ENCODE measurements around the gene ONECUT3.
A peak's percentile ranks its signal among the peaks of the same experiment; 100 is the strongest.
"Not testable (repeated sequence)": the region's sequence is repeated elsewhere in the genome, so short reads cannot be mapped to it uniquely, and the experiment has no call there.

Gene ONECUT3

DNA sequence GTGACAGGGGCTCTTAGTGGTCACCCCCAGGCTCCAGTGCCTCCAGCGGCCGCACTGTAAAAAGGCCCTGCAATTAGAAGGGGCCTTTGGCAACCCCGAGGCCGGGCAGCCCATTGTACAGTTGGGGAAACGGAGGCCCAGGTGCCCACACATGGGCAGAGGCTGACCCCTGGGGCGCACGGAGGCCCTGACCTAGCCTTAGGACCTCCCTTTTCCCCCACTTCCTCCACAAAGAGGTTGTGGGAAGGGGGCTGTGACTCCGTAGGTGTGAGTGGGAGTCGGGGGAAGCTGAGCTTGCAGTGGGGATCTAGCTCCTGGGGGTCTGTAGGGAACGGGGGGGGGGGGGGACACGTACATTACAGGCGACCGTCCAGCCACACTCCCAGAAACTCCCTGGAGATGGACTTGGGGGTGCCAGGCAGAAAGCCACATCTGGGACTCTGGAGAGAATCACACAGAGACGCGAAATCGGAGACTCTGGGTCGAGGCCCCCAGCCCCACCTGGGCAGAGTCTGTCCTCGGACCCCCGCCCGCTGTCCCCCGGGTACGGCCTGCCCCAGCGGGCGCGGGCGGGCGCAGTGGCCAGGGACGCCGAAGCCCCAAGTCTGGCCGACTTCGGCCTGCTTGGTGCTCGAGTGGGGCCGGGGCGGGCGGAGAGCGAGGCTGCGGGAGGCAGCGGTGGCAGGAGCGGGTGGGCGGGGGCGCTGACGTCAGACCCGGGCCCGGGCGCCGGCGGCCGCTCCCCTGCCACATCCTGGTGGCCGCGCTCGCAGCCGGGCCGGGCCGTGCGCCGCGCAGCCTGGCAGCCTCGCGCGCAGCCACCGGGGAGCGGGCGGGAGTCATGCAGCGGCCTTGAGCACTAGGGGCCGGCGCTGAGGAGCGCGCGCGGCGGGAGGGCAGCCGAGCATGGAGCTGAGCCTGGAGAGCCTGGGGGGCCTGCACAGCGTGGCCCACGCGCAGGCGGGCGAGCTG lies at the start of gene ONECUT3:
ONECUT3 (plus strand) TSS at position 750 of the 972 bp plus-strand sequence; CDS start at position 907, 157 bp downstream.
- no peak for DNase-seq

DNA sequence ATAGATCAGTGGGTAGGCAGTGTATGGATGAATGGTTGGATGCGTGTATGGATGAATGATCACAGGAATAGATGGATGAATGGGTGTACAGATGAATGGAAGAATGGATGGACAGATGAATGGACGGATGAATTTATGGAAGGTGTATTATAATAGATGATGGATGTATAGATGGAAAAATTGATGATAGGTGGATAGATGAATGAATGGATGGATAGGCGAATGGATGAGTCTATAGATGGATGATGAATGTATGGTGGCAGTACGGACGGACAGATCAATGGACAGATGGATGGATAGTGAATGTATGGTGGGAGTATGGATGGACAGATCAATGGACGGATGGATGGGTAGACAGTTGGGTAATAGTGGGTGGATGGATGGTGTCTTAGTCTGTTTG lies 49.0 kb upstream of the ONECUT3 start:
- no peak for DNase-seq

DNA sequence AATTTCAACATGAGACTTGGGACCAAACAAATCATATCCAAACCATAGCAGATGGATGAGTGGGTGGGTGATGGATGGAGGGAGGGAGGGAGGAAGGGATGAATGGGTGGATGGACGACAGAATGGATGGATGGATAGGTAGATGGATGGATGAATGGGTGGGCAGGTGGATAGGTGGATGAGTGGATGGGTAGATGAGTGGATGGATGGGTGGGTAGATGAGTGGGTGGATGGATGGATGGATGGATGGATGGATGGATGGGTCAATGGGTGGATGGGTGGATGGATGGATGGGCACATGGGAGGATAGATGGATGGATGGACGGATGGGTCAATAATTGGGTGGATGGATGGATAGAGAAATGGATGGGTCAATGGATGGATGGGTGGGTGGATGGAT lies 47.9 kb upstream of the ONECUT3 start:
- DNase-seq: no peak

DNA sequence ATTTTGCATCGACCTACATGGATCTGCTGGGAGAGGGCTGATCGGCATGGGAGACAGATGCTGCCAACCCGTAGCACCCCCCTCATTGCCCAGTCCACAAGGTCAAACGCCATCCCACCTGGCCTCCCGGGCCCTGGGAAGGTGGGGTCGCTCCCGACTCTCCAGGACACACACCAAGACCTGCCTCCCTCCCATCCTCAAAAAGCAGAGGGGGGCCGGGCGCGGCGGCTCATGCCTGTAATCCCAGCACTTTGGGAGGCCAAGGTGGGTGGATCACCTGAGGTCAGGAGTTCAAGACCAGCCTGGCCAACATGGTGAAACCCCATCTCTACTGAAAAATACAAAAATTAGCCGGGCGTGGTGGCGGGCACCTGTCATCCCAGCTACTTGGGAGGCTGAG lies 46.7 kb upstream of the ONECUT3 start:
- DNase-seq: not testable (repeated sequence)

DNA sequence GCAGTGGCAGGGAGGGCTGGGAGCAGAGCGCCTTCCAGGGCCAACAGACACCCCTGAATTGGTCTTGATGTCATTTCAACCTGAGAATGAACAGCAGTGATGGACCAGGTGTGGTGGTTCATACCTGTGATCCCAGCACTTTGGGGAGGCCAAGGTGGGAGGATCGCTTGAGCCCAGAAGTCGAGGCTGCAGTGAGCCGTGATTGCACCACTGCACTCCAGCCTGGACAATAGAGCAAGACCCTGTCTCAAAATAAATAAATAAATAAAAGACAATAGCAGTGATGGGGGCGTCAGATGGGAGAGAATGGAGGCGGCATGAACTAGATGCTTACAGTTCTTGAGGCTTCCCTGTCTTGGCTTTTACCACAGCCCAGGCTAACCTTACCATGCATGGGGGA lies 46.1 kb upstream of the ONECUT3 start:
- DNase-seq: no peak

DNA sequence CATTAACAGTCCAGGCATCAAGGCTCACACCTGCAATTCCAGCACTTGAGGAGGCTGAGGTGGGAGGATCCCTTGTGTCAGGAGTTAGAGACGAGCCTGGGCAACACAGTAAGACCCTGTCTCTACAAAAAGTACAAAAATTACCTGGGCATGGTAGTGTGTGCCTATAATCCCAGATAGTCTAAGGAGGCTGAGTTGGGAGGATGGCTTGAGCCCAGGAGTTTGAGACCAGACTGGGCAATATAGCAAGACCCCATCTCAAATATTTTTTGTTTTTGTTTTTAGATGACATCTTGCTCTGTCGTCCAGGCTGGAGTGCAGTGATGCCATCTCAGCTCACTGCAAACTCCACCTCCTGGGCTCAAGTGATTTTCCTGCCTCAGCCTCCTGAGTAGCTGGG lies 40.1 kb upstream of the ONECUT3 start:
- no peak for DNase-seq

DNA sequence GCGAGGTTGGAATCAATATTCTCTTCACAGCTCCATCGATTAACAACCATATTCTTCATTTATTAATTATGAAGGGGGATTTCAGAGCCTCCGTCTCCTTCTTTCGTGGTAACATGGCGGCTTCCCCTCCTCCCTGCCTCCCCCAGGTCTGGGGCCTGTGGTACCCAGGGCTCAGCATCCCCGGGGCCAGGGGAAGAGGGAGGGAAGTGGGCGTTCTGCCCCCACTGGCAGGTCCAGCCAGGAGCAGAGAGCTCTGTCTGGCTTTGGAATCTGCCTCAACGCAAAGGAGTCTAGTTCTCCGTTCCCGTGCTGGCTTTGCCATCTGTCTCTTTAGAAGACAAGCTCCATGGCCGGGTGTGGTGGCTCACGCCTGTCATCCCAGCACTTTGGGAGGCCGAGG lies 37.8 kb upstream of the ONECUT3 start:
- DNase-seq: no peak

DNA sequence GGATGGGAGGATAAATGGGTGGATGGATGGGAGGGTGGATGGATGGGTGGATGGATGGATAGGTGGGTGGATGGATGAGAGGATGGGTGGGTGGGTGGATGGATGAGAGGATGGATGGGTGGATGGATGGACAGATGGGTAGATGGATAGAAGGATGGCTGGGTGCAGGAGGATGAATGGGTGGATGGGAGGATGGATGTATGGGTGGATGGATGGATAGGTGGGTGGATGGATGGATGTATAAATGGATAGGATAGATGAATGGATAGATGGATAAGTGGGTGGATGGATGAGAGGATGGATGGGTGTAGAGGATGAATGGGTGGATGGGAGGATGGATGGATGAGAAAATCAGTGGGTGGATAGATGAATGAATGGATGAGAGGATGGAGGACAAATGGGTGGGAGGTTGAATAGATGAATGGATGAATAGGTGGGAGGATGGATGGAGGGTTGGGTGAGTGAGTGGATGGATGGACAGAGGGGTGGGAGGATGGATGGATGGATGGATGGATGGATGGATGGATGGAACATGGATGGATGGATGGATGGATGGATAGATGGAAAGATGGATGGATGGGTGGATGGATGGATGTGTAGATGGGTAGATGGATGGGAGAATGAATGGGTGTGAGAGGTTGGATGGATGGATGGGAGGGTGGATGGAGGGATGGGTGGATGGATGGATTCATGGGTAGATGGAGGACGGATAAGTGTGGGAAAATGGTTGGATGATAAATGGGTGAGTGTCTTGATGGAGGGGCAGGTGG lies 35.9 kb upstream of the ONECUT3 start:
- no peak for DNase-seq

DNA sequence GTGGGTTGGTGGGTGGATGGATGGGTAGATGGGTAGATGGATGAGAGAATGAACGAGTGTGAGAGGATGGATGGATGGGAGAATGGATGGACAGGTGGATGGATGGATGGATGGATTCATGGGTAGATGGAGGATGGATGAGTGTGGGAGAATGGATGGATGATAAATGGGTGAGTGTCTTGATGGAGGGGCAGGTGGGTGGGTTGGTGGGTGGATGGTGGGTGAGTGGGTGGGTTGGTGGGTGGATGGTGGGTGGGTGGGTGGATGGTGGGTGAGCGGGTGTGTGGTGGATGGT lies 35.4 kb upstream of the ONECUT3 start:
- no peak for DNase-seq

DNA sequence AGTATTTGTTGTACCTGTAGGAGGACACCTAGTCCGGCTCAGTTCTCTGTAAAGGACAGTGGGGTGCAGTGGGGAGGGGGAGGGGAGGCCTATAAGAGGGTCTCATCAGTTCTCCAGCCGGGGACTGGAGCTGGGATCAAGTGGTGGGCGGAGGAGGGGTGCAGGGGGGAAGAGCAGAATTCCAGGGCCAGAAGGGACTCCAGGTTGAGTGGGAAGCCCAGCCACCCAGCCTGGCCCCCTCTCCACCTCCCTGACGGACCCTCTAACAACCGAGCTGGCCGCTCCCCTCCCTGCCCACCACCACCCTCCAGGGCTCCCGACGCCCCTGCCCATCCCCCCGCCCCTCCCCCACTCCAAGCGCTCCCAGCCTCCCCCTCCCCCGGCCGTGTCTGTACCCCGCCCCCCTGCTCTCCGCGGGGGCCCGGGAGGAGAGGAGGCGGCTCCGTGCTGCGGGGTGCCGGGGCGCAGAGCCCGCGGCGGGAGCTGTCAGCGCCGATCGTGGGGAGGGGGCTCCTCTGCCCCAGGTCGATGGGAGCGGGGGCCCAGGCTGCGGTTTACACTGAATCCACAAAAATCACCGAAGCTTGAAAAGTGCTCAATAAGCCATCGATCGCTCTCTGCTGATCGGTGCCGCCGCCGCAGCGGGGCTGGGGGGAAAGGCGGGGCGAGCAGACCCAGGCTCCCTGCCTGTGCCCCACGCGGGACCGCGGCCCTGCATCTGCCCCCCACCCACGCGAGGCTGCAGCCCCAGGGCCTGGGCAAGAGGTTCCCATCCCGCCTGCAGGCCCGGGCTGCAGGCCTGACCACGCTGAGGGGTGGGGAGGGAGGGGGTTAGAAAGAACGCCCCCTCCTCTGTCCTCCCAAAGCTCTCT lies 34.6 kb upstream of the ONECUT3 start:
- no peak for DNase-seq

DNA sequence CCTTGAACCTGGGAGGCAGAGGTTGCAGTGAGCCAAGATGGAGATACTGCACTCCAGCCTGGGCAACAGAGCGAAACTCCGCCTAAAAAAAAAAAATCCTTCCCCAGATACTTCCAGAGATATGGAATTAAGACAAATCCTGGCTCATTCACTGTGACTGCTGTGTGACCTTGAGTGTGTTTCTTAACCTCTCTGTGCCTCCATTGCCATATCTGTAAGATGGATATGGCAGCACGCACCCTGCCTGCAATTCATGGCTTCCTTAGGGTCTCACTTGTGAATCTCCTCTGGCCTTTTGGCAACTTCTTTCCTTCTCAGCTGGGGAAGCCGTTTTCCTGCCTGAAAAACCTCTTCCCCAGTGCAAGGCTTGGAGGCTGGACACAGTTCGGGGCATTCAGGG lies 33.8 kb upstream of the ONECUT3 start:
- DNase-seq: no peak

DNA sequence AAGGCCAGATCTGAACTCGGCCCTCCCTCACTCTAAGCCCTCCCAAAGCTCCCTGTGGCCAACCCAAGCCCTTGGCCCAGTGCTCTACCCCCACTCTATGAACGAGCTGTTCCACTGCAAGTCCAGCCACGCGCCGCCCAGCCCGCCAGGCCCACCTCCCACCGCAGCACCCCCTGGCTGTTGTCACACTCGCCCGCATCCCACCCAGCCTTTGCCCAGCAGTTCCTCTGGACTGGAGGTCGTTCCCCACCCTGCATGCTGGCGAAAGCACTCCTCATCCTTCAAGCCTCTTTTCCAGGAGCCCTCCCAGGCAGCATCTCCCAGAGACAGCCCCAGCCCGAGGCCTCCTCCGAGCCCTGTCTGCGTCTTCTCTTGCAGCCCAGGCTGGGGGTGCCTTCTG lies 33.1 kb upstream of the ONECUT3 start:
- peak; percentile 5 for DNase-seq

DNA sequence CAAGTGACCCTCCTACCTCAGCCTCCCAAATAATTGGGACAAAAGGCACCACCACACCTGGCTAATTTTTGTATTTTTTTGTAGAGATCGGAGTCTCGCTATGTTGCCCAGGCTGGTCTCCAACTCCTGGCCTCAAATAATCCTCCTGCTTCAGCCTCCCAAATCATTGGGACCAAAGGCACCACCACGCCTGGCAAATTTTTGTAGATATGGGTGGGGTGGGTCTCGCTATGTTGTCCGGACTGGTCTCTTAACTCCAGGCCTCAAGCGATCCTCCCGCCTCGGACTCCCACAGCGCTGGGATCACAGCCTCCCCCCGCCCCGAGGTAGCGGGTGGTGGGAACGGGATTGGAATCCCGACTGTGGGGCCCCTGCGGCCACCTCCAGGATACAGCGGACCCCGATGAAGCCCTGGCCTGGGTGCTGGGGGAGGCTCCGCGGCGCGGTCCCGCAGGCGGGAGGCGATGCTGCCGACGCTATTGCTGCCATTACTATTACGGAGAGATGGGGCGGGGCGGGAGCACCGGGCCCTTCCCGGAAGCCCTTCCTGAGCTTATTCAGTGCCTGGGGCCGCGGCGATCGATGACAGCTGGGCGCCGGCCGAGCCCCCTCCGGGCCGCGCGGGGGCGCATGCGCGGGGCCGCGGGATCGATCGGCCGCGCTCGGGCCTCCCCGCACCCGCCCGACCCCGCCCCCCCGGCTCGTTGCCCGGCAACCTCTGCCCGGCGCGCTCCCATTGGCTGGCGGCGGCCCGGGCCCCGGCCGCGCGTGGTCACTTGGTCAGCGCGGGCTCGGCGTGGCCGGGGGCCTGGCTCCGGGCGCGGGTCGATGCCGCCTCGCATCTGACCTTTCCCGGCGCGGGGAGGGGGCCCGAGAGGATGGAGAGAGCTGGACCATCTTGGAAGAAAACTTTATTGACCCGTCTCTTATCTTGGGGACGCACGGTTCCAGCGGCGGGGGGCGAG lies 27.9 kb upstream of the ONECUT3 start:
- peak; percentile 95 for DNase-seq

DNA sequence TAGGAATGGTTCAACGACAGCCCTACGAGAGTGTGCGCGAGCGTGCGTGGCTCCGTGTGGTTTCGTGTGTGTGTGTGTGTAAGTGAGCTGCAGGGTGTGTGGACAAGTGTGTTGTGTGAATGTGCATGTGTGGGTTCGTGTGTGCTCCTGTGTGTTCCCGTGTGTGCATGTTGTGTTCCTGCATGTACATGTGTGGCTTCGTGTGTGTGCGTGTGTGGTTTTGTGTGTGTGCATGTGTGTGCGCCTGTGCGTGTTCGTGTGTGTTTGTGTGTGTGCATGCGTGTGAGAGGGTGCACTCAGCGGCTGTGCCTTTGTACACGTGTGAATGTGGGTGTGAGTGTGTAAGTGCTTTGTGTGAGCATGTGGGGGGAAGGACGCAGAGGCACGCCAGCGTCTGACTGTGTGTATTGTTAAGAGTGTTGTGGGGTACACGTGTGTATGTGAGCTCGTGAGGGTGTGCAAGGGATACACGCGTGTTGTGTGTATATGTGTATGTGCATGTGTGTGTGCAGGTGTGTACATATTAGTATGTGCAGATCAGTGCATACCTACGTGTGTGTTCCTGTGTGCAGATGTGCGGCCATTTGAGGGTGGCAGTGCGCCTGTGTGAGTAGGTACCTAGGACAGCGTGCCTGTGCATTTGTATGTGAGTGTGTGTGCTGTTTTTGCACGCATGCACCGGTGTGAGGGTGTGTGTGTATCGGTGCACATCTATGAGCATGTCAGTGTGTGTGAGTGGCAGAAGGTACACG lies 24.3 kb upstream of the ONECUT3 start:
- no peak for DNase-seq

DNA sequence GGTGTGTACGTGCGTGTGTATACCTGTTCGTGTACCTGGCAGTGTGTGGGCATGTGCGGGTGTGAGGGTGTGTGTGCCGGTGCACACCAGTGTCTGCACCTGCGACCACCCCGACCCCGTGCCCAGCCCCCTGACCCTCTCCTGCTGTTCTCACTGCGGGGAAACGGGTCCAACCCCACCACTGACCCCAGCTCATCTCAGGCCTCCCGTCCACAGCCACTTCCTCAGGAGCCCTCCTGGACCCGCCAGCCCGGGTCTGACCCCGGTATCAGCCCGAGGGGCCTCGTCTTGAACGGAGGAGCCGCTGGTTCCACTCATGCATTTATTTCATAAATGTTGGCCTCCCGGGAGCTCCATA lies 23.8 kb upstream of the ONECUT3 start:
- no peak for DNase-seq

DNA sequence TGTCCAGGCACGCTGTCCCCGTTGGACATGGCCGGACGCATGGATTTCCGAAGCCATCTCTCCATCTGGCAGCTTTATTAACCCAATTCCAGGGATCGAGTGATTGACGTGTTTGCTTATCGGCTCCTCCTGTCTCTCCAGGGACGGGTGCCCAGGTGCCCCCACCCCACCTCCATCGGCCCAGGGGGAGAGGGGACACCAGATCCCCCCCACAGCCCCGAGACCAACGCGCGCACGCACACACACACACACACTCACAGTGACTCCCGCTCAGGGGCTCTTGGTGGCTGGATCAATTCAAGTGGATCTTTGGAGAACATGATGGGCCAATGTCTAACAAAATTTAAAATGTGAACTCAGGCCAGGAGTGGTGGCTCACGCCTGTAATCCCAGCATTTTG lies 23.1 kb upstream of the ONECUT3 start:
- DNase-seq: no peak

DNA sequence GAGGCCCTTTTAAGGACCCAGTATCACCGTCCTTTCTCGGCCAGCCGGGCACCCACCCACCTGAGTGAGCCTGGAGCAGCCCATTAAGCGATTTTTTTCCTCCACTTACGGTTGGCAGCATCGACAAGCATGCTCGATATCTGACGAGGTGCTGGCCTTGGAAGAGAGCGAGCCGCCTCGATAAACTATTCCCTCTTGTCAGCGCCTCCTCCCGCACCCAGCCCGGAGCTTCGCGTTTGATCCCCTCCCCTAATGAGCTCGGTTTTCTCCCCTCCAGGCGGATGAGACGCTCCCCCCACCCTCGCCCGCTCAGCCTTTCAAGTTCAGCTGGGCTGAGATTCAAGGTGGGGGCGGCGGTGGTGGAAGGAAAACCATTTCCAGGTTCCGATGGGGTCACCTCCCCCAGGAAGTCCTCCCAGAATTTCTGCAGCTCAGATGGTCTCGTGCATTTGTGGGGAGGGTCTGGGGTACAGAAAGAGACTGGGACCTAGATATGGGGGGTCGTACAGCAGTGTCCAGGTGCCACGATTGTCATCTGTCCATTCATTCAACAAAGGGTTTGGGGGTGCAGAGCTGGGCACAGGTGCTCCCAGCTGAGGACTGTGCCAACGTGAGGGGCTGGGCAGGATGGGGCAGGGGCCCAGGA lies 18.9 kb upstream of the ONECUT3 start:
- DNase-seq: no peak

DNA sequence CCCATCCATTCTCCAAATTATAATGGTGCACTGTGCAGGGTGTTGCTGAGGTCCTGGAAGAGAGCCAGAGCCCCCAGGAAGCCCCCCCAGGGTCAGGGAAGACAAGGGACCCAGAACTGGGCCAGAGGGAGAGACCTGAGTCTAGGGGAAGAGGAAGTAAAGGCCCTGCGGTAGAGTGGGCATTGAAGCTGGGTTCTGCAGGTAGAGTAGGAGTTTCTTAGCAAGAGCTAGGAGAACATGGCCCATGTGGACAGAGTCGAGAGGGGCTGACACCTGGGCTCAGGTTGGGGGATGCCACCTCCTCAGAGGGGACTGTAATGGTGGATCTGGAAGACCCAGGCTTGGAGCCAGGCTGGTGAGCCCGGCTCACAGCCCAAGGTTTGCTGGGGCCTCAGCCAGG lies 17.0 kb upstream of the ONECUT3 start:
- DNase-seq: no peak

DNA sequence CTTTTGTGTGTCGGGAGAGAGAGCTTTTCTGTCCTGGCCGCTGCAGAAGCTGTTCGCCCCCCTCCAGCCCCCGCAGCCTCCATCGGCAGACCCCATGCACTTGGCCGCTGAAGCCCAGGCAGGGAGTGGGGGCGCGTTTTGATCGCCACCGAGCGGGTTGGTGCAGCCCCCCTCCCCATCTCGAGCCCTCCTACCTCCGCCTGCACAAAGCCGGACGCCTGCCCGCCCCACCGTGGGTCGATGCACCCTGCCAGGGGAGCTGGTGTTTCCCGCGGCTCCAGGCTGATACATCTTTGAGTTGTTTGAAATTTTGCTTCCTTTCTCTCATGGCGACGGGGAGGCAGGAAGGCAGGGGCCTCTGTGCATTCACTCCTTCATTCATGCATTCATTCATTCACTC lies 16.4 kb upstream of the ONECUT3 start:
- DNase-seq: no peak

DNA sequence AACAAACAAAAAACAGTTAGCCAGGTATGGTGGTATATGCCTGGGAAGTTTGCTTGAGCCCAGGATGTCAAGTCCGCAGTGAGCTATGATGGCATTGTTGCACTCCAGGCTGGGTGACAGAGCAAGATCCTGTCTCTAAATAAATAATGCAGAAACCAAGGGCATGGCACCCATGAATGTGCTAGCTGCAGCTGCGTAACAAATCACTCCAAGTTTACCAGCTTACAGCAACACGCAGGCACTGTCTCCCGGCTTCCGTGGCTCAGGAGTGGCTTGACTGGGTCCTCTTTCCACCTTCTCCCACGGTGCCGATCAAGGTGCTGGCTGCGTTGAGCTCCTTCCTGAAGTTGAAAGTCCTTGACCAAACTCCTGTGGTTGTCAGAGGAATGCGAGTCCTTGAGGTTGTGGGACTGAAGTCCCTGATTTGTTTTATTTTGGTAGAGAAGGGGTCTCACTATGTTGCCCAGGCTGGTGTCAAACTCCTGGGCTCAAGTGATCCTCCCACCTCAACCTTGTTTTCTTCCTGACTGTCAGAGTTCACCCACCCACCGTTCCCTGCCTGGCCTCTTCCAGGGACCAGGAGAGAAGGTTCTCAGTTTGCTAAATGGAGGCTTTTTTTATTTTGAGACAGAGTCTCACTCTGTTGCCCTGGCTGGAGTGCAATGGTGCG lies 13.2 kb upstream of the ONECUT3 start:
- no peak for DNase-seq

Data from 8988T (cell line).